Mesendoderm (in vitro differentiated cells): ENCODE data around the gene HOXB8.

Experiments used
- DNase-seq: peaks from one replicate; pipeline ENCODE4 v3.0.0; 2013
- H2AK5ac ChIP-seq: 2 replicates; pipeline ENCODE4 v1.6.1; 2013; ENCODE audit warnings: low read length, inconsistent platforms
- H2BK120ac ChIP-seq: 2 replicates; pipeline ENCODE4 v1.6.1; 2013; ENCODE audit warnings: low read depth, mild to moderate bottlenecking, low read length, moderate library complexity, mixed read lengths
- H2BK15ac ChIP-seq: replicated peaks from 2 replicates; pipeline ENCODE4 v1.6.1; 2013; ENCODE audit warnings: low read depth, mild to moderate bottlenecking, moderate library complexity
- H2BK5ac ChIP-seq: 2 replicates; pipeline ENCODE4 v1.6.1; 2013; ENCODE audit warnings: low read length, inconsistent platforms
- H3K18ac ChIP-seq: 2 replicates; pipeline ENCODE4 v1.6.1; 2013; ENCODE audit warnings: mild to moderate bottlenecking, low read length, mixed read lengths
- H3K23ac ChIP-seq: one replicate; pipeline ENCODE4 v1.6.1; 2013; ENCODE audit warnings: low read length
- H3K27ac ChIP-seq: 2 replicates; pipeline ENCODE4 v1.5.1; 2013; ENCODE audit warnings: low read depth, mild to moderate bottlenecking, inconsistent platforms, low read length, moderate library complexity
- H3K27me3 ChIP-seq: 2 replicates; pipeline ENCODE4 v1.6.1; 2013; ENCODE audit warnings: low read length, control low read depth, mild to moderate bottlenecking, inconsistent platforms; ENCODE audit not compliant: insufficient read depth, poor library complexity
- H3K36me3 ChIP-seq: 2 replicates; pipeline ENCODE4 v1.6.1; 2013; ENCODE audit warnings: low read length, inconsistent platforms; ENCODE audit not compliant: control insufficient read depth, insufficient read depth
- H3K4ac ChIP-seq: one replicate; pipeline ENCODE4 v1.6.1; 2013; ENCODE audit warnings: low read depth, mild to moderate bottlenecking, low read length, moderate library complexity
- H3K4me1 ChIP-seq: 2 replicates; pipeline ENCODE4 v1.6.1; 2013; ENCODE audit warnings: low read depth, low read length, inconsistent platforms; ENCODE audit not compliant: control insufficient read depth
- H3K4me2 ChIP-seq: 2 replicates; pipeline ENCODE4 v1.6.1; 2013; ENCODE audit warnings: low read length
- H3K4me3 ChIP-seq: 2 replicates; pipeline ENCODE4 v1.5.1; 2013; ENCODE audit warnings: mild to moderate bottlenecking, low read length
- H3K56ac ChIP-seq: one replicate; pipeline ENCODE4 v1.6.1; 2013; ENCODE audit warnings: low read length
- H3K79me1 ChIP-seq: 2 replicates; pipeline ENCODE4 v1.6.1; 2013; ENCODE audit warnings: low read length, inconsistent platforms
- H3K79me2 ChIP-seq: 2 replicates; pipeline ENCODE4 v1.6.1; 2013; ENCODE audit warnings: mild to moderate bottlenecking, low read length; ENCODE audit not compliant: control insufficient read depth, insufficient read depth
- H3K9ac ChIP-seq: 2 replicates; pipeline ENCODE4 v1.6.1; 2013; ENCODE audit warnings: low read length, inconsistent platforms
- H4K5ac ChIP-seq: one replicate; pipeline ENCODE4 v1.6.1; 2013; ENCODE audit warnings: low read length
- H4K8ac ChIP-seq: one replicate; pipeline ENCODE4 v1.6.1; 2013; ENCODE audit warnings: low read depth, mild to moderate bottlenecking, control low read depth, low read length, moderate library complexity
- WGBS: extraction: QIAGEN DNeasy Blood & Tissue Kit; methylation state at CpG from one replicate; pipeline ENCODE4 v1.1.7; 2013; ENCODE audit warnings: low lambda C conversion rate, missing lambda C conversion rate; ENCODE audit not compliant: insufficient coverage; ENCODE audit errors: extremely low coverage; 5-methylcytosine and 5-hydroxymethylcytosine counted together

Gene HOXB8

GRCh38 chr17:48588528-48588927 lies 26.6 kb downstream of the HOXB8 start:
- Histone ChIP-seq H3K18ac (no peak overlapping the region), H3K4me2 (no peak overlapping the region), H3K23ac (no peak overlapping the region), H4K8ac (no peak overlapping the region), H3K36me3 (no peaks in the 10 kb centered on the region), H3K27ac (no peak overlapping the region), H3K27me3 (peaks cover 95% of the 10 kb centered on the region), H4K5ac (no peak overlapping the region), H3K4me1 (no peaks in the 10 kb centered on the region), H2BK15ac (no peak overlapping the region), H3K4me3 (no peak overlapping the region), H3K9ac (no peak overlapping the region), H2AK5ac (no peak overlapping the region), H2BK5ac (no peak overlapping the region), H3K56ac (no peak overlapping the region), H2BK120ac (no peak overlapping the region), H3K4ac (no peak overlapping the region), H3K79me2 (no peaks in the 10 kb centered on the region), H3K79me1 (no peaks in the 10 kb centered on the region)
- DNase-seq, result no peak
- WGBS, result no CpG with 5 or more reads among the region's 2 CpGs

GRCh38 chr17:48588074-48588415 lies 27.0 kb downstream of the HOXB8 start:
- Histone ChIP-seq H3K79me1 (no peaks in the 10 kb centered on the region), H3K36me3 (no peaks in the 10 kb centered on the region), H3K27me3 (peaks cover 95% of the 10 kb centered on the region), H2BK5ac (no peak overlapping the region), H3K79me2 (no peaks in the 10 kb centered on the region), H3K4me2 (no peak overlapping the region), H3K4me3 (no peak overlapping the region), H4K8ac (no peak overlapping the region), H3K23ac (no peak overlapping the region), H4K5ac (no peak overlapping the region), H2BK15ac (no peak overlapping the region), H3K56ac (no peak overlapping the region), H3K4ac (no peak overlapping the region), H3K27ac (no peak overlapping the region), H3K18ac (no peak overlapping the region), H2AK5ac (no peak overlapping the region), H3K9ac (no peak overlapping the region), H3K4me1 (no peaks in the 10 kb centered on the region), H2BK120ac (no peak overlapping the region)
- no peak for DNase-seq
- WGBS, result no CpG with 5 or more reads among the region's 2 CpGs

GRCh38 chr17:48587276-48588073 lies 27.6 kb downstream of the HOXB8 start:
- Histone ChIP-seq H3K9ac (no peak overlapping the region), H2BK15ac (no peak overlapping the region), H3K27me3 (peaks cover 95% of the 10 kb centered on the region), H3K4ac (no peak overlapping the region), H3K18ac (no peak overlapping the region), H3K36me3 (no peaks in the 10 kb centered on the region), H4K8ac (no peak overlapping the region), H4K5ac (no peak overlapping the region), H3K23ac (no peak overlapping the region), H3K4me2 (no peak overlapping the region), H3K56ac (no peak overlapping the region), H3K4me3 (no peak overlapping the region), H3K4me1 (no peaks in the 10 kb centered on the region), H2AK5ac (no peak overlapping the region), H2BK5ac (no peak overlapping the region), H3K79me1 (no peaks in the 10 kb centered on the region), H3K27ac (no peak overlapping the region), H3K79me2 (no peaks in the 10 kb centered on the region), H2BK120ac (no peak overlapping the region)
- no peak for DNase-seq
- WGBS, result no CpG with 5 or more reads among the region's 5 CpGs

- DNase-seq, result no peak
- Histone ChIP-seq H3K79me1 (no peaks in the 10 kb centered on the region), H3K23ac (no peak overlapping the region), H2BK120ac (no peak overlapping the region), H2BK15ac (no peak overlapping the region), H3K56ac (no peak overlapping the region), H3K4ac (no peak overlapping the region), H3K4me1 (no peaks in the 10 kb centered on the region), H3K27ac (no peak overlapping the region), H4K8ac (no peak overlapping the region), H3K27me3 (peaks cover 96% of the 10 kb centered on the region), H3K18ac (no peak overlapping the region), H3K79me2 (no peaks in the 10 kb centered on the region), H2BK5ac (no peak overlapping the region), H4K5ac (no peak overlapping the region), H3K36me3 (no peaks in the 10 kb centered on the region), H3K9ac (no peak overlapping the region), H3K4me3 (no peak overlapping the region), H2AK5ac (no peak overlapping the region), H3K4me2 (no peak overlapping the region)
- WGBS, result no CpG with 5 or more reads among the region's 34 CpGs
These were observed 28.5 kb downstream of the HOXB8 start for GRCh38 chr17:48586355-48587258.

- H2AK5ac ChIP-seq, result no peak overlapping the region
- H3K4me2 ChIP-seq, result no peak overlapping the region
- H2BK120ac ChIP-seq, result no peak overlapping the region
- H3K9ac ChIP-seq, result no peak overlapping the region
- no peak overlapping the region for H3K18ac ChIP-seq
- H4K5ac ChIP-seq, result no peak overlapping the region
- no peak overlapping the region for H4K8ac ChIP-seq
- no peaks in the 10 kb centered on the region for H3K79me2 ChIP-seq
- DNase-seq, result no peak
- no peak overlapping the region for H2BK15ac ChIP-seq
- no CpG with 5 or more reads among the region's 2 CpGs for WGBS
- no peak overlapping the region for H3K56ac ChIP-seq
- H3K23ac ChIP-seq, result no peak overlapping the region
- no peak overlapping the region for H3K4ac ChIP-seq
- no peak overlapping the region for H3K27ac ChIP-seq
- no peaks in the 10 kb centered on the region for H3K36me3 ChIP-seq
- H2BK5ac ChIP-seq, result no peak overlapping the region
- no peaks in the 10 kb centered on the region for H3K79me1 ChIP-seq
- H3K4me3 ChIP-seq, result no peak overlapping the region
- no peaks in the 10 kb centered on the region for H3K4me1 ChIP-seq
- peaks cover 96% of the 10 kb centered on the region for H3K27me3 ChIP-seq
These were observed 30.8 kb downstream of the HOXB8 start for GRCh38 chr17:48584223-48584741.
